Tongue (tissue), 2 donors: Measurements from ENCODE around the gene GFY. TPM values are rescaled to one million over a fixed set of nuclear protein-coding genes. Genes with fewer than 3 reads are reported as not detected.
"Not testable (repeated sequence)": the region's sequence is repeated elsewhere in the genome, so short reads cannot be mapped to it uniquely, and the experiment has no call there.

ENCODE experiments used
- DNase-seq: peaks from one replicate; pipeline ENCODE4 v3.0.0-alpha.2; 2015
- total RNA-seq: library from RNA; depleted of rRNA; stranded (reverse); fragments of >200 nt; gene quantifications from one replicate; pipeline ENCODE4 v1.2.3, GENCODE V29; 2014

Gene GFY
- total RNA-seq, 1 donor from 2014 or later: not detected

GRCh38 chr19:49469828-49470614, 44.8 kb downstream of the GFY start:
- no peak for DNase-seq

DNA sequence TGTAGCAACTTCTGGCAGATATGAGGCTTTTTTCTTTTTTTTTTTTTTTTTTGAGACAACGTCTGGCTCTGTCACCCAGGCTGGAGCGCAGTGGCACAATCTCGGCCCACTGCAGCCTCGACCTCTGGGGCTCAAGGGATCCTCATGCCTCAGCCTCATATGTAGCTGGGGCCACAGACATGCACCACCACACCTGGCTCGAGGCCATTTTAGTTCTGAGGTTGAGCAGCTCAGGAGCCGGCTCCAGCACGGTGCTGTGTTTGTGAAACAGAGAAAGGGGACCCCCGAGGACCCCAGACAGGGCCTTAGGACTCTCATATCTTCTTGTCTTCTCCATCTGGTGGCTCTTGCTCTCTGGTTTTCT, 45.4 kb downstream of the GFY start:
- DNase-seq: no peak

GRCh38 chr19:49472936-49473335, 47.7 kb downstream of the GFY start:
- DNase-seq: no peak

GRCh38 chr19:49473501-49473867, 48.3 kb downstream of the GFY start:
- not testable (repeated sequence) for DNase-seq

DNA sequence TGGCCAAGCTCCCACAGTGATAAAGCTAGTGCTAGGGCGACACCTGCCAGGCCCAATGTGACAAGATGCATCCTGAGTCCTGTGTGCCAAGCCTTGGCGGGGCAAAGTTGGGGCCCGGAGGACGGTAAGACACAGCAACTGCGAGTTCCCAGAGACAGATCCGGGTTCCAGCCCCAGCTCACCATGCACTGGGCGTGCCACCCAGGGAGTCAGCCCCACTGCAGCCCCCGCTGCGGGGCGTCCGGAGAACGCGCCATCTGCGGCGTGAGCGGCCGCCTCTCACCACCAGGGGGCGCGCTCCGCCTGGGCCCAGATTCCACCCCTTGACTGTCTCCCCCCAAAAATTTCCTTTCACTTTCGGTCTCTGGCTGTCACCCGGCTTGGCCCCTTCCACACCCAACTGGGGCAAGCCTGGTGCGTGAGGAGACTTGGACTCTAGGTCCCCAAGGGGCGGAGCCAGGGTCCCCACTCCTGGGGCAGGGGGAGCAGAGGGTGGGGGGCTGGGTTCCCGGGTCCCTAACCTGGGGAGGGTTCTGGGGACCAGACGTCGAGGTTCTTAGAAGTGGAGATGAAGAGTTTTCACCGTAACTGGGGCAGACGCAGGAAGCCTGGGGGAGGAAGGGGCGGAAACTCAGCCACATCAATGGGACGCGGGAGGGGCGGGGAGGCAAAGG, 48.8 kb downstream of the GFY start, which contains the start of gene FLT3LG:
Gene FLT3LG, plus strand, starts transcription at position 348 of the 674 bp plus-strand sequence. CDS start 425 bp downstream, outside the sequence.
- peak; percentile 81 for DNase-seq

- DNase-seq: no peak
These were observed 49.3 kb downstream of the GFY start for GRCh38 chr19:49474542-49474924.

- no peak for DNase-seq
These were observed 50.2 kb downstream of the GFY start for GRCh38 chr19:49475191-49475917.

- peak; percentile 61 for DNase-seq
These were observed 51.0 kb downstream of the GFY start for GRCh38 chr19:49475995-49476880.

Other genes starting within 250 kb of the GFY start
- 0.51 TPM for gene SLC6A16, start 100.2 kb upstream of the GFY start, total RNA-seq
- gene CD37, start 90.0 kb upstream of the GFY start, total RNA-seq: 2.3 TPM
- gene TEAD2, start 63.0 kb upstream of the GFY start, total RNA-seq: 30.9 TPM
- not detected for gene DKKL1, start 61.5 kb upstream of the GFY start, total RNA-seq
- gene KASH5, start 37.1 kb upstream of the GFY start, total RNA-seq: not detected
- not detected for gene PTH2, start 1.9 kb upstream of the GFY start, total RNA-seq
- gene SLC17A7, start 16.1 kb downstream of the GFY start, total RNA-seq: 1.4 TPM
- 58.3 TPM for gene PIH1D1, start 26.4 kb downstream of the GFY start, total RNA-seq
- gene ALDH16A1, start 27.8 kb downstream of the GFY start, total RNA-seq: 34.6 TPM
- 2.5 TPM for gene FLT3LG, start 48.8 kb downstream of the GFY start, total RNA-seq
- 1,944 TPM for gene RPL13A, start 62.2 kb downstream of the GFY start, total RNA-seq
- gene RPS11, start 71.0 kb downstream of the GFY start, total RNA-seq: 5,071 TPM
- gene FCGRT, start 87.3 kb downstream of the GFY start, total RNA-seq: 122 TPM
- 41.4 TPM for gene RCN3, start 102.6 kb downstream of the GFY start, total RNA-seq
- gene NOSIP, start 155.2 kb downstream of the GFY start, total RNA-seq: 47.6 TPM
- gene PRRG2, start 155.9 kb downstream of the GFY start, total RNA-seq: 3.4 TPM
- 9.4 TPM for gene PRR12, start 165.8 kb downstream of the GFY start, total RNA-seq
- 15.5 TPM for gene RRAS, start 214.8 kb downstream of the GFY start, total RNA-seq
- 19.5 TPM for gene SCAF1, start 216.8 kb downstream of the GFY start, total RNA-seq
- gene IRF3, start 240.5 kb downstream of the GFY start, total RNA-seq: 44.0 TPM
- gene BCL2L12, start 240.5 kb downstream of the GFY start, total RNA-seq: 10.9 TPM